H7 (cell line): ENCODE measurements around the gene FAF1. TPM values are rescaled to one million over a fixed set of nuclear protein-coding genes. Genes with fewer than 3 reads are reported as not detected.
"Not testable (repeated sequence)": the region's sequence is repeated elsewhere in the genome, so short reads cannot be mapped to it uniquely, and the experiment has no call there.

ENCODE experiments used
- DNase-seq: peaks from one replicate; pipeline ENCODE4 v3.0.0; 2012
- H3K27me3 ChIP-seq: 2 replicates; pipeline ENCODE4 v1.6.0; 2011; ENCODE audit warnings: mild to moderate bottlenecking, low read length; ENCODE audit not compliant: control insufficient read depth, insufficient read depth
- H3K36me3 ChIP-seq: replicated peaks from 2 replicates; pipeline ENCODE4 v1.5.1; 2011; ENCODE audit warnings: low read length; ENCODE audit not compliant: control insufficient read depth, insufficient read depth
- H3K4me3 ChIP-seq: 2 replicates; pipeline ENCODE4 v1.5.1; 2011; ENCODE audit warnings: low read depth, mild to moderate bottlenecking, control low read depth, low read length, moderate library complexity; ENCODE audit not compliant: insufficient read depth
- total RNA-seq: library from RNA; depleted of rRNA; stranded (reverse); fragments of >200 nt; shearing (Covaris generic); gene quantifications from 2 replicates; pipeline ENCODE4 v1.2.3, GENCODE V29; 2014

Gene FAF1
- total RNA-seq, 1 experiment from 2014 or later: 99.9 TPM

- Histone ChIP-seq H3K4me3 (no peak overlapping the region), H3K36me3 (no peaks in the 10 kb centered on the region), H3K27me3 (no peaks in the 10 kb centered on the region)
- DNase-seq: no peak
These were observed 113.7 kb downstream of the FAF1 start for GRCh38 chr1:50846224-50846839.

- no peaks in the 10 kb centered on the region for H3K27me3 ChIP-seq
- no peak overlapping the region for H3K4me3 ChIP-seq
- DNase-seq: no peak
- H3K36me3 ChIP-seq: no peaks in the 10 kb centered on the region
These were observed 118.2 kb downstream of the FAF1 start for GRCh38 chr1:50841791-50842387.

- no peak for DNase-seq
- Histone ChIP-seq H3K36me3 (no peaks in the 10 kb centered on the region), H3K4me3 (no peak overlapping the region), H3K27me3 (no peaks in the 10 kb centered on the region)
These were observed 124.0 kb downstream of the FAF1 start for GRCh38 chr1:50836117-50836516.

- no peaks in the 10 kb centered on the region for H3K27me3 ChIP-seq
- H3K36me3 ChIP-seq: no peaks in the 10 kb centered on the region
- H3K4me3 ChIP-seq: no peak overlapping the region
- no peak for DNase-seq
These were observed 126.9 kb downstream of the FAF1 start for GRCh38 chr1:50833216-50833615.

GRCh38 chr1:50832167-50832566 is 127.9 kb downstream of the FAF1 start:
- Histone ChIP-seq H3K4me3 (no peak overlapping the region), H3K36me3 (no peaks in the 10 kb centered on the region), H3K27me3 (no peaks in the 10 kb centered on the region)
- no peak for DNase-seq

- H3K27me3 ChIP-seq: no peaks in the 10 kb centered on the region
- no peak overlapping the region for H3K4me3 ChIP-seq
- no peak for DNase-seq
- no peaks in the 10 kb centered on the region for H3K36me3 ChIP-seq
These were observed 128.6 kb downstream of the FAF1 start for GRCh38 chr1:50831300-50832061.

GRCh38 chr1:50830621-50831020 is 129.4 kb downstream of the FAF1 start:
- H3K36me3 ChIP-seq: no peaks in the 10 kb centered on the region
- H3K4me3 ChIP-seq: no peak overlapping the region
- no peaks in the 10 kb centered on the region for H3K27me3 ChIP-seq
- no peak for DNase-seq

GRCh38 chr1:50829014-50829958 is 130.8 kb downstream of the FAF1 start:
- H3K4me3 ChIP-seq: no peak overlapping the region
- no peaks in the 10 kb centered on the region for H3K36me3 ChIP-seq
- H3K27me3 ChIP-seq: no peaks in the 10 kb centered on the region
- DNase-seq: no peak

GRCh38 chr1:50827546-50827945 is 132.5 kb downstream of the FAF1 start:
- no peak for DNase-seq
- H3K27me3 ChIP-seq: no peaks in the 10 kb centered on the region
- no peaks in the 10 kb centered on the region for H3K36me3 ChIP-seq
- H3K4me3 ChIP-seq: no peak overlapping the region

GRCh38 chr1:50826792-50827191 is 133.3 kb downstream of the FAF1 start:
- not testable (repeated sequence) for DNase-seq, H3K4me3 ChIP-seq, H3K27me3 ChIP-seq, H3K36me3 ChIP-seq

- DNase-seq: no peak
These were observed 137.9 kb downstream of the FAF1 start for GRCh38 chr1:50822035-50822776.

GRCh38 chr1:50820545-50820944 is 139.5 kb downstream of the FAF1 start:
- no peak overlapping the region for H3K4me3 ChIP-seq
- H3K27me3 ChIP-seq: no peaks in the 10 kb centered on the region
- H3K36me3 ChIP-seq: no peaks in the 10 kb centered on the region
- no peak for DNase-seq

More at GRCh38 chr1:50822035-50822776, 137.9 kb downstream of the FAF1 start:
- Histone ChIP-seq H3K4me3 (no peak overlapping the region), H3K36me3 (no peaks in the 10 kb centered on the region), H3K27me3 (no peaks in the 10 kb centered on the region)

GRCh38 chr1:50812346-50812745 is 147.7 kb downstream of the FAF1 start:
- H3K36me3 ChIP-seq: no peaks in the 10 kb centered on the region; the same call in 1 of the 2 replicates
- no peak for DNase-seq
- H3K27me3 ChIP-seq: no peaks in the 10 kb centered on the region
- no peak overlapping the region for H3K4me3 ChIP-seq

GRCh38 chr1:50808296-50808695 is 151.8 kb downstream of the FAF1 start:
- Histone ChIP-seq H3K4me3 (no peak overlapping the region), H3K27me3 (no peaks in the 10 kb centered on the region), H3K36me3 (no peaks in the 10 kb centered on the region; the same call in 1 of the 2 replicates)
- no peak for DNase-seq
